ENCODE results near the gene MORC2.

The MORC2 gene

GRCh38 chr22:30984317-30984716 is 15.7 kb upstream of the MORC2 start:
- Histone ChIP-seq H3K9me2 (replicated peaks; ENCODE audit: low read depth, low read length) (no peaks in the 10 kb centered on the region), H3K9me3 (ENCODE audit: insufficient read depth, low read depth, low read length) (no peaks in the 10 kb centered on the region), H3K4me2 (ENCODE audit: low read depth, low read length, poor library complexity, severe bottlenecking) (no peak overlapping the region), H3K9ac (ENCODE audit: low read depth, low read length, poor library complexity, severe bottlenecking) (no peak overlapping the region), H3F3A (ENCODE audit: low read depth) (no peaks in the 10 kb centered on the region), H3K36me3 (ENCODE audit: insufficient read depth, low read length) (no peaks in the 10 kb centered on the region), H2AFZ (ENCODE audit: low read length) (no peak overlapping the region), H3K4me1 (ENCODE audit: insufficient read depth, low read length, poor library complexity, severe bottlenecking) (no peaks in the 10 kb centered on the region), H4K20me1 (ENCODE audit: insufficient read depth, low read length, poor library complexity, severe bottlenecking) (no peaks in the 10 kb centered on the region), H3K27me3 (ENCODE audit: insufficient read depth, low read length, poor library complexity, severe bottlenecking) (no peaks in the 10 kb centered on the region), H3K4me3 (ENCODE audit: low read length, poor library complexity, severe bottlenecking) (no peak overlapping the region), H3K79me2 (ENCODE audit: insufficient read depth, low read length) (no peaks in the 10 kb centered on the region)
- TF ChIP-seq EZH2phosphoT487 (IDR thresholded peaks at IDR 0.05; ENCODE audit: borderline replicate concordance), result no peak
- no peak for TF ChIP-seq CTCF (conservative IDR thresholded peaks at IDR 0.05; ENCODE audit: low read length)

GRCh38 chr22:30982512-30982911 is 13.9 kb upstream of the MORC2 start:
- H3K4me1 ChIP-seq (ENCODE audit: insufficient read depth, low read length, poor library complexity, severe bottlenecking), result no peaks in the 10 kb centered on the region
- no peaks in the 10 kb centered on the region for H3K79me2 ChIP-seq (ENCODE audit: insufficient read depth, low read length)
- no peak for TF ChIP-seq CTCF (conservative IDR thresholded peaks at IDR 0.05; ENCODE audit: low read length)
- no peak for TF ChIP-seq EZH2phosphoT487 (IDR thresholded peaks at IDR 0.05; ENCODE audit: borderline replicate concordance)
- H3K36me3 ChIP-seq (ENCODE audit: insufficient read depth, low read length), result no peaks in the 10 kb centered on the region
- H4K20me1 ChIP-seq (ENCODE audit: insufficient read depth, low read length, poor library complexity, severe bottlenecking), result no peaks in the 10 kb centered on the region
- no peak overlapping the region for H3K4me2 ChIP-seq (ENCODE audit: low read depth, low read length, poor library complexity, severe bottlenecking)
- H3K27me3 ChIP-seq (ENCODE audit: insufficient read depth, low read length, poor library complexity, severe bottlenecking), result no peaks in the 10 kb centered on the region
- no peak overlapping the region for H3K4me3 ChIP-seq (ENCODE audit: low read length, poor library complexity, severe bottlenecking)
- no peaks in the 10 kb centered on the region for H3K9me2 ChIP-seq (replicated peaks; ENCODE audit: low read depth, low read length)
- no peak overlapping the region for H3K9ac ChIP-seq (ENCODE audit: low read depth, low read length, poor library complexity, severe bottlenecking)
- no peaks in the 10 kb centered on the region for H3K9me3 ChIP-seq (ENCODE audit: insufficient read depth, low read depth, low read length)
- H2AFZ ChIP-seq (ENCODE audit: low read length), result no peak overlapping the region
- no peaks in the 10 kb centered on the region for H3F3A ChIP-seq (ENCODE audit: low read depth)

GRCh38 chr22:30979932-30980331 is 11.4 kb upstream of the MORC2 start:
- Histone ChIP-seq H3K9me2 (replicated peaks; ENCODE audit: low read depth, low read length) (no peaks in the 10 kb centered on the region), H3K4me1 (ENCODE audit: insufficient read depth, low read length, poor library complexity, severe bottlenecking) (no peaks in the 10 kb centered on the region), H4K20me1 (ENCODE audit: insufficient read depth, low read length, poor library complexity, severe bottlenecking) (peaks cover 2% of the 10 kb centered on the region), H3F3A (ENCODE audit: low read depth) (no peaks in the 10 kb centered on the region), H3K9ac (ENCODE audit: low read depth, low read length, poor library complexity, severe bottlenecking) (no peak overlapping the region), H3K27me3 (ENCODE audit: insufficient read depth, low read length, poor library complexity, severe bottlenecking) (no peaks in the 10 kb centered on the region), H3K79me2 (ENCODE audit: insufficient read depth, low read length) (no peaks in the 10 kb centered on the region), H3K4me3 (ENCODE audit: low read length, poor library complexity, severe bottlenecking) (no peak overlapping the region), H3K4me2 (ENCODE audit: low read depth, low read length, poor library complexity, severe bottlenecking) (no peak overlapping the region), H2AFZ (ENCODE audit: low read length) (no peak overlapping the region), H3K9me3 (ENCODE audit: insufficient read depth, low read depth, low read length) (peaks cover 3% of the 10 kb centered on the region; the same call in 1 of the 2 replicates), H3K36me3 (ENCODE audit: insufficient read depth, low read length) (peaks cover 8% of the 10 kb centered on the region; the same call in 1 of the 2 replicates)
- TF ChIP-seq CTCF (conservative IDR thresholded peaks at IDR 0.05; ENCODE audit: low read length) (no peak), EZH2phosphoT487 (IDR thresholded peaks at IDR 0.05; ENCODE audit: borderline replicate concordance) (no peak)
